HG03103 (cell line): ENCODE data around the gene BTBD3.

Source experiments
- ATAC-seq: cut with Tn5 transposase; IDR thresholded peaks from one replicate; pipeline ENCODE4 v1.9.1; 2021; ENCODE audit warnings: low read depth; ENCODE audit not compliant: unreplicated experiment

BTBD3 gene

GRCh38 chr20:11965602-11966001 is 47.9 kb downstream of the BTBD3 start:
- no peak for ATAC-seq

GRCh38 chr20:11966186-11966585 is 48.5 kb downstream of the BTBD3 start:
- no peak for ATAC-seq

GRCh38 chr20:11970243-11970836 is 52.6 kb downstream of the BTBD3 start:
- ATAC-seq: no peak

- ATAC-seq: no peak
Measured at GRCh38 chr20:11972478-11972877, 54.8 kb downstream of the BTBD3 start.
